SK-N-SH (cell line): Measurements from ENCODE around the gene GALNT14. TPM values are rescaled to one million over a fixed set of nuclear protein-coding genes. Genes with fewer than 3 reads are reported as not detected.

Experiments
- CTCF ChIA-PET: fragments of 300-600, 350-600 bp; formaldehyde crosslinking; extraction: SDS; loops from one replicate; lab custom pipeline; 2021; lab: Yijun Ruan, JAX
- POLR2A ChIA-PET: fragments of 350-600 bp; sonication (Branson Sonifier 250); formaldehyde crosslinking; extraction: SDS; loops from one replicate; lab custom pipeline; 2020; ENCODE audit warnings: antibody characterized with exemption, inconsistent platforms; lab: Yijun Ruan, JAX
- DNase-seq: peaks from one replicate; pipeline ENCODE4 v3.0.0; 2012
- H2AFZ ChIP-seq: fragments of 200-600 bp; sonication (generic); 2 replicates; pipeline ENCODE4 v1.8.1; 2016; ENCODE audit warnings: antibody characterized with exemption, mild to moderate bottlenecking, low read depth
- H3F3A ChIP-seq: fragments of 200-600 bp; sonication (generic); replicated peaks from 2 replicates; pipeline ENCODE3; 2016; ENCODE audit warnings: antibody characterized with exemption, mild to moderate bottlenecking; ENCODE audit not compliant: insufficient read depth
- H3K27ac ChIP-seq, 2 experiments: fragments of 200-500 bp in 1 of 2; fragments of 200-600 bp in 1 of 2; sonication (Bioruptor generic) in 1 of 2; sonication (generic), shearing (Covaris generic) in 1 of 2; 2 replicates each; pipeline versions ENCODE4 v1.5.1 to v1.6.1; 2014 to 2016; ENCODE audit warnings: low read depth in 2 of 2, inconsistent platforms in 1 of 2, low read length in 1 of 2, mild to moderate bottlenecking in 1 of 2, mixed read lengths in 1 of 2
- H3K27me3 ChIP-seq: fragments of 200-600 bp; sonication (generic), shearing (Covaris generic); 2 replicates; pipeline ENCODE4 v1.6.1; 2016; ENCODE audit warnings: mixed run types; ENCODE audit not compliant: insufficient read depth
- H3K36me3 ChIP-seq, 2 experiments: fragments of 200-500 bp in 1 of 2; fragments of 200-600 bp in 1 of 2; sonication (Bioruptor generic) in 1 of 2; sonication (generic) in 1 of 2; replicated peaks in 1 of 2; 2 replicates each; pipeline versions ENCODE3 to v1.5.1; 2014 to 2016; ENCODE audit warnings: low read length in 1 of 2, mild to moderate bottlenecking in 1 of 2; ENCODE audit not compliant: insufficient read depth in 2 of 2, control insufficient read depth in 1 of 2
- H3K4me1 ChIP-seq, 2 experiments: fragments of 200-500 bp in 1 of 2; fragments of 200-600 bp in 1 of 2; sonication (Bioruptor generic) in 1 of 2; sonication (generic), shearing (Covaris generic) in 1 of 2; 2 replicates each; pipeline versions ENCODE4 v1.5.1 to v1.6.1; 2014 to 2016; ENCODE audit warnings: low read depth in 1 of 2, low read length in 1 of 2, mixed run types in 1 of 2; ENCODE audit not compliant: insufficient read depth in 2 of 2, control insufficient read depth in 1 of 2
- H3K4me2 ChIP-seq: fragments of 200-600 bp; sonication (generic), shearing (Covaris generic); 2 replicates; pipeline ENCODE4 v1.6.1; 2017; ENCODE audit warnings: mixed run types
- H3K4me3 ChIP-seq, 2 experiments: fragments of 200-500 bp in 1 of 2; fragments of 200-600 bp in 1 of 2; sonication (Bioruptor generic) in 1 of 2; sonication (generic), shearing (Covaris generic) in 1 of 2; 2 replicates each; pipeline versions ENCODE4 v1.5.1 to v1.8.1; 2014 to 2016; ENCODE audit warnings: low read depth in 2 of 2, inconsistent platforms in 1 of 2, low read length in 1 of 2, mild to moderate bottlenecking in 1 of 2, mixed read lengths in 1 of 2, moderate library complexity in 1 of 2
- H3K79me2 ChIP-seq: fragments of 200-600 bp; sonication (generic); 2 replicates; pipeline ENCODE4 v1.8.1; 2017; ENCODE audit warnings: mild to moderate bottlenecking; ENCODE audit not compliant: insufficient read depth
- H3K9ac ChIP-seq: fragments of 200-600 bp; sonication (generic); 2 replicates; pipeline ENCODE4 v1.6.1; 2017; ENCODE audit warnings: mixed run types
- H3K9me2 ChIP-seq: fragments of 200-600 bp; sonication (generic); 2 replicates; pipeline ENCODE4 v1.6.1; 2017; ENCODE audit warnings: mixed run types
- H3K9me3 ChIP-seq: fragments of 200-600 bp; sonication (generic); 2 replicates; pipeline ENCODE4 v1.6.1; 2017; ENCODE audit warnings: mixed run types, mild to moderate bottlenecking, moderate library complexity
- H4K20me1 ChIP-seq: fragments of 200-600 bp; sonication (generic); 2 replicates; pipeline ENCODE4 v1.6.1; 2017; ENCODE audit warnings: mild to moderate bottlenecking, mixed run types; ENCODE audit not compliant: insufficient read depth
- CTCF ChIP-seq: fragments of 200-600 bp; sonication (generic); IDR thresholded peaks from 2 replicates; pipeline ENCODE4 v1.6.1; 2017; ENCODE audit warnings: antibody characterized with exemption, mild to moderate bottlenecking, moderate library complexity
- EP300 ChIP-seq, 2 experiments: IDR thresholded peaks; 2 replicates each; pipeline versions ENCODE4 v1.4.0 to v1.6.1; 2012; ENCODE audit warnings: borderline replicate concordance in 1 of 2, low read depth in 1 of 2, low read length in 1 of 2
- FOSL2 ChIP-seq: IDR thresholded peaks from 2 replicates; pipeline ENCODE4 v1.4.0; 2012; ENCODE audit warnings: low read depth, mild to moderate bottlenecking, moderate library complexity, borderline replicate concordance
- GABPA ChIP-seq: IDR thresholded peaks from 2 replicates; pipeline ENCODE4 v1.4.0; 2012; ENCODE audit warnings: low read depth, mild to moderate bottlenecking
- IRF3 ChIP-seq: fragments of 150-350 bp; IDR thresholded peaks from 2 replicates; pipeline ENCODE4 v1.6.1; 2016; ENCODE audit warnings: mild to moderate bottlenecking, low read depth, low read length
- JUND ChIP-seq: IDR thresholded peaks from 2 replicates; pipeline ENCODE4 v1.4.0; 2012
- MEF2A ChIP-seq: IDR thresholded peaks from 2 replicates; pipeline ENCODE4 v1.4.0; 2012; ENCODE audit warnings: low read depth, borderline replicate concordance
- MXI1 ChIP-seq: IDR thresholded peaks from 2 replicates; pipeline ENCODE4 v1.6.1; 2012; ENCODE audit warnings: mild to moderate bottlenecking, low read depth, low read length, improper control_type of control experiment
- NFIC ChIP-seq: IDR thresholded peaks from 2 replicates; pipeline ENCODE4 v1.4.0; 2012; ENCODE audit warnings: borderline replicate concordance
- PBX3 ChIP-seq: IDR thresholded peaks from 2 replicates; pipeline ENCODE4; 2012
- RAD21 ChIP-seq: IDR thresholded peaks from 2 replicates; pipeline ENCODE4 v1.6.1; 2012; ENCODE audit warnings: mild to moderate bottlenecking, low read length
- RCOR1 ChIP-seq: fragments of 150-350 bp; IDR thresholded peaks from 2 replicates; pipeline ENCODE4 v1.6.1; 2017; ENCODE audit warnings: antibody characterized with exemption, low read length
- REST ChIP-seq: IDR thresholded peaks from 2 replicates; pipeline ENCODE4 v1.6.1; 2012; ENCODE audit warnings: mild to moderate bottlenecking, low read depth, low read length, moderate library complexity
- SMC3 ChIP-seq: IDR thresholded peaks from 2 replicates; pipeline ENCODE4 v1.6.1; 2012; ENCODE audit warnings: low read depth, low read length, improper control_type of control experiment
- TCF12 ChIP-seq: IDR thresholded peaks from 2 replicates; pipeline ENCODE4 v1.4.0; 2012
- TEAD4 ChIP-seq: IDR thresholded peaks from 2 replicates; pipeline ENCODE4 v1.4.0; 2012; ENCODE audit warnings: mild to moderate bottlenecking, borderline replicate concordance; ENCODE audit not compliant: insufficient read depth
- USF2 ChIP-seq: fragments of 150-350 bp; IDR thresholded peaks from 2 replicates; pipeline ENCODE4 v1.6.1; 2017; ENCODE audit warnings: antibody characterized with exemption, low read length, low read depth, borderline replicate concordance
- WGBS: methylation state at CpG from one replicate; pipeline ENCODE4 v1.1.6; 2017; ENCODE audit warnings: low lambda C conversion rate; 5-methylcytosine and 5-hydroxymethylcytosine counted together
- polyA plus RNA-seq, 3 experiments: library from polyadenylated mRNA; depleted of rRNA; stranded (reverse); fragments of >200 nt; gene quantifications; 2 replicates each; pipeline ENCODE4 v1.2.3, GENCODE V29; 2012

GALNT14 gene
- polyA plus RNA-seq, 1 of the 3 experiments (the other 2 are of a cell fraction), result 1.6 TPM

- Histone ChIP-seq H2AFZ (no peak overlapping the region), H4K20me1 (no peaks in the 10 kb centered on the region), H3K9me3 (no peaks in the 10 kb centered on the region), H3K4me3 (no peak overlapping the region), H3K9me2 (no peaks in the 10 kb centered on the region), H3F3A (no peaks in the 10 kb centered on the region), H3K4me2 (no peak overlapping the region), H3K79me2 (no peaks in the 10 kb centered on the region), H3K27ac (no peak overlapping the region), H3K9ac (no peak overlapping the region), H3K36me3 (no peaks in the 10 kb centered on the region), H3K4me1 (peaks cover 0 to 15% of the 10 kb centered on the region in 2 experiments; a peak in 1 of 4 replicates), H3K27me3 (no peaks in the 10 kb centered on the region)
- CTCF ChIA-PET, result interaction anchor here (0.9 to 1.8 kb wide), 3 partner anchors 10 to 68 kb away, joined by 3 to 5 read pairs (median 4); partner anchors contain the start of gene GALNT14
- DNase-seq, result no peak
- no peak for TF ChIP-seq RAD21
- TF ChIP-seq GABPA, result no peak
- TF ChIP-seq TCF12, result no peak
- 26% methylated on average over 12 of the region's 12 CpGs for WGBS
- POLR2A ChIA-PET, result no interaction called here
Observed at GRCh38 chr2:31069643-31070325, 68.5 kb downstream of the GALNT14 start.

GRCh38 chr2:31067259-31067658 is 71.0 kb downstream of the GALNT14 start:
- H3K4me1 ChIP-seq, result peaks cover 0 to 15% of the 10 kb centered on the region in 2 experiments; a peak in 1 of 4 replicates
- CTCF ChIA-PET, result interaction anchor here (0.8 to 2.6 kb wide), 3 partner anchors 9 to 71 kb away, joined by 3 to 7 read pairs (median 3); partner anchors contain the start of gene GALNT14
- no peaks in the 10 kb centered on the region for H3F3A ChIP-seq
- no peaks in the 10 kb centered on the region for H3K27me3 ChIP-seq
- no peak overlapping the region for H3K4me2 ChIP-seq
- no peaks in the 10 kb centered on the region for H4K20me1 ChIP-seq
- no peak for DNase-seq
- no peak overlapping the region for H3K9ac ChIP-seq
- H3K27ac ChIP-seq, result no peak overlapping the region
- no peaks in the 10 kb centered on the region for H3K9me2 ChIP-seq
- no peak overlapping the region for H3K4me3 ChIP-seq
- no peaks in the 10 kb centered on the region for H3K79me2 ChIP-seq
- 42% methylated on average over 8 of the region's 8 CpGs for WGBS
- H3K9me3 ChIP-seq, result no peaks in the 10 kb centered on the region
- no peak overlapping the region for H2AFZ ChIP-seq
- POLR2A ChIA-PET, result no interaction called here
- H3K36me3 ChIP-seq, result no peaks in the 10 kb centered on the region
- TF ChIP-seq MXI1 (no peak), TEAD4 (no peak), GABPA (no peak), REST (no peak), CTCF (no peak), IRF3 (no peak), NFIC (no peak), EP300 (IDR thresholded peaks at IDR 0.05; ENCODE audit: borderline replicate concordance in 1 of 2, low read depth in 1 of 2, low read length in 1 of 2) (no peak), SMC3 (no peak), USF2 (no peak), JUND (no peak), PBX3 (no peak), RCOR1 (no peak), MEF2A (no peak), FOSL2 (no peak)
